ENCODE data around the gene IKZF1. TPM values are rescaled to one million over a fixed set of nuclear protein-coding genes. Genes with fewer than 3 reads are reported as not detected.
A peak's percentile ranks its signal among the peaks of the same experiment; 100 is the strongest.

Gene IKZF1
- polyA plus RNA-seq, 1 donor = 1.4 TPM

DNA sequence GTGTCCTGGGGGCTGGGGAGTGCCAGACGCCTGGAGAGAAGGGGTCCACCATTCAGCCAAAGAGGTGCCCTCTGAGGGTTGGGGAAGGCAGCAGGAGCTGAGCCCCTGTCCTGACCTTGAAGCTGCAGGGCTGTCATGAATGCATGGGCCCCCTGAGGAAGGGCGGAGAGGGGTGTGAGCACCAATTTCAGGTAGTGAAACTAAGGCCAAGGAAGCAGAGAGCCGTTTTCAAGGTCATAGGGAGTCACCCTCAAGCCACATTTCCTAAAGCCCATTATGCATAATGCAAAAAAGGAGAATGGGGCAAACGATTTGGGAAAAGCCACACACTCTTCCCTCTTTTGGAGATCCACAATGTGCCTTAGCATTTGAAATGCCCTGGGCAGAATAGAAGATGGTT lies 108.5 kb downstream of the IKZF1 start:
- no peak for DNase-seq (ENCODE audit: low read depth)

DNA sequence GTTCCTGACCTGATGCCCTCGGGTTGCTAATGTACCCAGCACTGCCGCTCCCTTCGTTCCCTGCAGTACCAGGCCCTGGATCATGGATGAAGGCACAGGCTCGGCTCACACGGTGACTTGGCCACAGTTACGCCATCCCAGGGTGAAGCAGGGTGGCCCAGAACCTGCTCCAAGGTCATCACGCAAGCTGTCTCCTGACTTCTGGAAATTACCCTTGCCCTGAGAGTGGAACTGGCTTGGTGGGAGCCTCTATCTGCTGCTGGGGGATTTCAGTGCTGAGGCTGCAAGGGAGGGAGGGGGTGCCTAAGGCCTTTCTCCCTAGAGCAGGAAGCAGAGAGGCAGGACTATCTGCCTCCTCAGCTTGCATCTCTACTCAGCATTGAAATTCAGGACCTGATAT lies 109.0 kb downstream of the IKZF1 start:
- no peak for DNase-seq (ENCODE audit: low read depth)

DNA sequence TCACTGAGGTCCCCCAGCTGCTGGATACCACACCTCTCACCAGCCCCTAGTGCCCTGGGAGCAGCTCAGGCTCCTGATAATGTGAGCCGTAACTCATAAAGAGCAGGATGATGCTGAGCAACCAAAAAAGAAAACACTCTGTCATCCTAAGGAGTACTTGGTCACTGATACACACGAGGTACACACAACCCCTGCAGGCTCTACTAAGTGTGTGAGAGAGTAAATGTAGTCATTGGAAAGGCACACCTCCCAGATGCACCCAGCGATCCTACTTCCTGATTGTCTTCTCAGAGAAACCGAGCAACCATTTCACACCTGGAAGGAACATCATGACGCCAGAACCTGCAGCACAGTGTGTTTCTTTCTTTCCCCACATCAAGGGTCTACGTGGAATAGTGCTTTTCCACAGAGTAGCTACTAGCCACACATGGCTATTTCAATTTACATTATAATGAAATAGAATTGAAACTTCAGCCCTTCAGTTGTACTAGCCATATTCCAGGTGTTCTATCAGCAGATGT lies 111.4 kb downstream of the IKZF1 start:
- DNase-seq (ENCODE audit: low read depth) = no peak

DNA sequence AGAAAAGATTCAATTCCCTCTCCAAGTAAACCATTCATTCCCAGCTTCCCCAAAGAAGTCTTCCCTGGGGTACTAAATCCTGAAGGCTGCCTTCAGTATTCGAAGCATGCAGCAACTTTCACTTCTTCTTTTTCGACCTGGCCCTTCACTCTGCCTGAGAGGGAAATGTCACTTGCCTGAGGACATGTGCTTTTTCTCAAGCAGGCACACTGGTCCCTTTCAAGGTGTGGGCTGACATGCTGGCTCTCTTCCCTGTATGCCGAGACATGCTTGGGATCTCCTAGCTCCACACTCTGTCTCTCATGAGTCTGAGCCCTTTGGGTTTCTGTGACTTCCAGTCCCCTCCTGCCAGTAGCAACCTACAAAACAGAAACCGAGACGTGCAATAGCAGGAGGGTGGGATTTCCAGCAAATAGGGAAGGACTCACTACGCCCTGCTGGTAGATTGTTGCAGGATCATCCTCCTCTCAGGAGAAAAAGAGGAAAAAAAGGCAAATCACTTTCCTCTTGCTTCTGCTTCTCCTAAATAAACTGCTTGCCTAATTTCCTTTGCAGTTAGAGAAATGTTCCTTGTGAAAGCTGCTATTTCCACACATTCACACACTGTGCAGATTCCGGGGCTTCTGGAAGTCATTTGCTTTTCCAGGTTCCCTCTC lies 112.1 kb downstream of the IKZF1 start:
- DNase-seq (ENCODE audit: low read depth) = no peak

DNA sequence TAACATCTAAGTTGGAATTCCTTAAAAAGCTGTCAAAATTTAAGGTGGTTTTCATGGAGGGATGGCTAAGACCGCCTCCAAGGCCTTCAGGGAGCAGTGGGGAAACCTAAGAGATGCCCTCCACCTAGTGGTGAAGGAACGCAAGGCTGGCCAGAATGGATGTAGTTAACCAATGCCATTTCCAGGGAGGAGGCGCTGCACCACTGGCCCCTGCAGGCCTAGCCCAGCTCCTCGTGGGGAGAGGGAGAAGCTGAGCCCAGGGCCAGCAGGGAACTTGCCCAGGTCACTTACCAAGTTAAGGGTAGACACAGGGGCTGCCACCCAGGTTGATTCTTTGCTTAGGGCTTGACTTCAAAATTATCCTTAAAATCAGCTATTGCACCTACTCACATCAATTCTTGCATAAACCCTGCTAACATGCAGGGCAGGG lies 113.6 kb downstream of the IKZF1 start:
- DNase-seq (ENCODE audit: low read depth) = no peak

DNA sequence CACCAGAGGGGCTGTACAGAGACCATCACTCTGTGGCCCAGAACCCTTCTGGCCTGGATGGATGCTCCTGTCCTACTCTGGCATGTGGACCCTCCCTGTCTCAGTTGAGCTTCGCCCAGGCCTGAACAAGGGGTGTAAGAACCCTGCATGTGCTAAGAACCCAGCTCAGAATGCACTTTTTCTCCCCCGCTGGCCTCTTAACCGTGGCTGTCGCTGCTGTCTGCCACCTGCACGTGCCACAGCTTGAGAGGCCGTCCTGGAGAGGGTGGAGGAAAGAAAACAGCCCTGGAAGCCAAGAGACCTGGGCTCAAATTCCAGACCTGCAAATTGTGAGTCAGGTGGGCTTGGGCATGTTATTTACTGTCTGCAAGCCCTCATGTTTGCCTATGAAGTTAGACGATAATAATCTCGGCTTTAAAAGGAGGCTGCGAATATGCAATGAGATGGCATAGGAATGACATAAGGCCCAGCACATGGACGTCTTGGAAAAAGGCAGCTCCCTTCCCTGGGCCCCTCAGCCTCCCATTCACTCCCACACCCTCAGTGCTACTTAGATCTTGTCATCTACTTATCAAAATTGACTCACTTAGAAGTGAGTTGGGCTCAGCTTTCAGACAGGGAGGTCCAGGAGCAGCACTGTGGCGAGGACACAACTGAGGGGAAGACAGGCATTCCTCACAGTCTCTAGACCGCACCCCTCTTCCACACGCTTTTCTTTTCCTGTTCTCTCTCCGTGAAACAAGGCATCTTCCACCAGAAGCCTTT lies 114.2 kb downstream of the IKZF1 start:
- no peak for DNase-seq (ENCODE audit: low read depth)

DNA sequence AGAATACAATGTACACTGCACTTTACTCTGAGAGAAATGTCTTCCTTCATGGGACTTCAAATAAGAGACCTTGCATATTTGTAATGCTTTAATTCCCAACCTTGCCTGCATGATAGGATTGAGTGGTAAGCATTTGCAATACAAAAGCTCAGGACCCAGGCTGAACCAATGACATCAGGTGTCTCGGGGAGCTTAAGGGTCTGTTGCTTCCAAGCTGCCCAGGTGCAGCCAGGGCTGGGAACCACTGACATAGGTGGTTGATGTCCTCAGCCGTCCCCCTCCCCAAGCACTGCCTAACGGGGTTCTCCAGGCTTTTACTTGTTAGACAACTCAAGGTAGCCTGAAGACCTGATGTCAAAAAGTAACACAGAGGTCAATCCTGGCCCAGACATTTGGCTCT lies 116.5 kb downstream of the IKZF1 start:
- no peak for DNase-seq (ENCODE audit: low read depth)

DNA sequence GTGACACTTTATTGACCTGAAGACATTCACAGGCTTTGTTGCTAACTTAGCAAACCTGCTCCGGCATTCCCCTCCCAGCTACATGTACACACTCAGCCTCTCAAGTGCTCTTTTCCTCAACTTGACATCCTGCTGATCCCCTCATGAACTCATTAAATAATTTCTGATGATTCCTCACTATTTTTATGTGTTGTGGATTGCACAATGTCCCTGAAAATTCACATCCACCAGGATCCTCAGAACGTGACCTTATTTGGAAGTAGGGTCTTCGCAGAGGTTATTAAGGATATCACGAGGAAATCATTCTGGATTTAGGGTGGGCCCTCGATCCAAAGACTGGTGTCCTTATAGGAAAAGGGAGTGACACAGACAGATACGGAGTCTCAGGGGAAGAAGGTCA lies 118.3 kb downstream of the IKZF1 start:
- no peak for DNase-seq (ENCODE audit: low read depth)

DNA sequence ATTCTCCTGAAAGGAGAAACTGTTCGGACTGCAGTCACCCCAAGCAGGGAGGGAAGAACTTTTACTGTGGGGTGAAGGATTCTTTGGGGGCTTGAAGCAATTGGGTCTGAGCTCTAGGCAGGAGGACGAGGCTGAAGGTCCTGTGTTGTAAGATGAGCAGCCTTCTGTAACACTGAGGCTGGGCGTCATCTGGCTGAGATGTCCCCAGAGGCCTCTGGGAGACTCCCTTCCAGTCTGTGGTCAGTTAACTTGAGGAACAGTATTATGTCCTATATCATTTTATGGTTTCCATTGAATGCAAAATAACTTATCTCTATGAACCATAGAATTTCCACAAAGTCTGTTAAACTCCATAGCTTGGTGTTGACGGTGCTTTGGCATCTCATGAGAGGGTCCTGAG lies 119.3 kb downstream of the IKZF1 start:
- no peak for DNase-seq (ENCODE audit: low read depth)

DNA sequence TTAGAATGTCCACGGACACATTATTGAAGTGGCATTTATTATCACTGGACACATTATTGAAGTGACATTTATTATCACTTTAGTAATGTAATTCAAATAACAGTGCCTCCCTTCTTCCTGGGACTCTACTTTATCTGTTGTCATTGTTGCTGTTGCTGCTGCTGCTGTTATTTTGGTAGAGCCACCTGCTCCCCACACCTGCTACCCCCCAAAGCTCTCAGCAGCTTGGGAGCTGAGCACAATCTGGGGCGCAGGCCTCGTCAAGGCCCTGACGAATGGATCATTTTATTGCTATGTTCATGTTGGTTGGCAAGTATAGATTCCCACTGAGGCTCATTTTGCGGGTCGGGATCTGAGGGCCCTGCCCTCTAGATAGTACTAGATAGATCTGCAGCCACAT lies 120.8 kb downstream of the IKZF1 start:
- DNase-seq (ENCODE audit: low read depth) = no peak

DNA sequence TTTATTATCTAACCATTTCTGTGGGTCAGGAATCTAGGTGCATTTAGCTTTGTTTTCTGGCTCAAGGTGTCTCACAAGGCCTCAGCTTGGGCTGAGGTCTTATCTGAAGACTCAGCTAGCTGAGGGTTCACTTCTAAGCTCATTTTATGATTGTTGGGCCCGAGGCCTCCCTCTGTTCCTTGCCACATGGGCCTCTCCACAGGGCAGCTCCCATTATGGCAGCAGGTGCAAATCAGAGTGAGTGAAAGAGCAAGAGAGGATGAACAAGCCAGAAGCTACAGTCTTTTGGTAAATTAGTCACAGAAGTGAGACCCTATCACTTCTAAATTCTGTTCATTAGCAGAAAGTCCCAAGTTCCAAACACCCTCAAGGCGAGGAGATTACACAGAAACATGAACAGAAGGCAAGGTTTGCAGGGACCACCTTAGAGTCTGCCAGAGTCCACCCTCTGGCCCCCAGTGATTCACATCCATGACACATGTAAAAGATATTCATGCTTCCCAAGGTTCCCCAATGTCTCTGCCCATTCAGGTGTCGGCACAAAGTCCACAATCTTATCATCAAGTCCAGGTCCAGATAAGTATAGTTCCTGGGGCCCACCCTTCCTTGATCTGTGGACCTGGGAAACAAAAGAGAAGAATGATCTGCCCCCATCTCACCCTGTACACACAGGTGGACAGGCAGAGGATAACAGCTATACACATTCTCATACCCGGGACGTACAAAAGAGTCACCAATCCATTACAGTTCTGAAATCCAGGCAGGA lies 121.9 kb downstream of the IKZF1 start:
- DNase-seq (ENCODE audit: low read depth) = no peak

DNA sequence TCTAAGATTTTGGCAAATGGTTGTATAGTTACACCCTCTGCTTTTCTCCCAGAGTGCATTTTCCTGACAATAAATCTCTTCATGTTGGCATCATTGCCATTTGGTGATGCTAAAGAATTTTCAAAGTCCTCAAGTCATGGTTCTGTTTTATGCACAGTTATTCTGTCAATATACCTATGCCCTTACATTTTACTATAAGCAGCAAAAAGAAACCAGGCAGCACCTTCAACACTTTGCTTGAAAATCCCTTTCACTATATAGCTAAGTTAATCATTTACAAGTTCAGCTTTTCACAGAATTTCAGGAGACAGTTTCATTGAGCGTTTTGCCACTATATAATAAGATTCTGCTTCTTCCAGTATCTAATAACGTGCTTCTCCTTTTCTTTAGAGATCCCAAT lies 123.0 kb downstream of the IKZF1 start:
- no peak for DNase-seq (ENCODE audit: low read depth)

DNA sequence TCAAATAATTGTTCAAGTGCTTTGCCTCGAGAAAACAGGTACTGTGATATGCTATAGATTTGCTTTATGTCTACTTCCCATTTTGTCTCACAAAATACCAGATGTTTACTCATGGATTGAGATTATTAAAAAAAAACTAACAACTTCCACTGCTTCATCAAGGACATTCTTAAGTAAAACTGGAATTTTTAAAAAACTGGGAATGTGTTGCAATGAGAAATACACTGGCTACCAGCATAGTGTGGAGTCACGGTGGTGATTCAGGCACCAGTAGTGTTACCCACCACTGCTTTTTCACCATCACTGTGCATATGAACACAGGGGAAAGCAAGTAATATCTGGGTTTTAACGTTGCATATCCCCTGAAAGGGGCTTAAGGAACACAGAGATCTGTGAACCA lies 124.4 kb downstream of the IKZF1 start:
- no peak for DNase-seq (ENCODE audit: low read depth)

DNA sequence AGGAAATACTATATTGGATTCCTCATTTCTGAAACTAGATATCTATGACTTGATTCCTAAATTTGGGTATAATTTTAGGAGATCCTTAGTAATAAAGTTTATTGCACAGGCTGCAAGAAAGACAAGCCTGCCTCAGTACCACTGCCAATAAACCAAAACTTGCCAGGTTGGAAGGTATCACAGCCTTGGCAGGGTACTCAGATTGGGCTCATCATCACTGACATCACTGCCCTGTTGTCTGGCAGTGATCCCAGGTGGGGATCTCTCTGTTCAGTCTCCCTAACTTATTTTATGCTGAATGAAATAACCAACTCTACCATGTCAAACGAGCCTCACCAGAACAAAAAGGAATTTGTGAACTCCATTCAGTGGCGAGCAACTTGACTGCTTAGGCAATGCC lies 126.8 kb downstream of the IKZF1 start:
- no peak for DNase-seq (ENCODE audit: low read depth)

DNA sequence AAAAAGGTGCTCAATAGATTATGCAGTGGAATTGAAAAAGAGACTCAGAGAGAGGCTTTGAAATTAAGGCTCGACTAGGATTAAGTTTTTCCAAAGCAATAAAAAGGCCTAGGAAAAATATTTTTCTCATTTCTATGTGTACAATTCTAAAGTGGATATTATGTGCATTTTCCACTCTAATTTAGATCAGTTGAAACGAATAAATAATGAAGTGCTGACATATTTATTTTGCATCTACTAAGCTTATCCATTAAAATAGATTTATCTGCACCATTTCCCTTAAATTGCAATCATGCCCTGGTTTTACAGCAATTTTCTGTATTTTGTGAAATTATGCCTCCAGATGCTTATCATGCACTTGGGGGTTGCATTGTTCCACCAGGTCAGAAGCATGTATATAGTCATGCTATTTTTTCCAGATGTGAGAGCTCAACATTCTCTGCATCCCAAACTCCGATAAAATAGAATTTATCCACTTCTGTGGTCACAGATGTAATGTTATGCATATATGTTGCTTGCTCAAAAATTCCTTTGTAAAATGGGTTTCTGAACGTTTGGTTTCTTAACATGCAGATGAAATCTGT lies 127.3 kb downstream of the IKZF1 start:
- DNase-seq (ENCODE audit: low read depth) = no peak

DNA sequence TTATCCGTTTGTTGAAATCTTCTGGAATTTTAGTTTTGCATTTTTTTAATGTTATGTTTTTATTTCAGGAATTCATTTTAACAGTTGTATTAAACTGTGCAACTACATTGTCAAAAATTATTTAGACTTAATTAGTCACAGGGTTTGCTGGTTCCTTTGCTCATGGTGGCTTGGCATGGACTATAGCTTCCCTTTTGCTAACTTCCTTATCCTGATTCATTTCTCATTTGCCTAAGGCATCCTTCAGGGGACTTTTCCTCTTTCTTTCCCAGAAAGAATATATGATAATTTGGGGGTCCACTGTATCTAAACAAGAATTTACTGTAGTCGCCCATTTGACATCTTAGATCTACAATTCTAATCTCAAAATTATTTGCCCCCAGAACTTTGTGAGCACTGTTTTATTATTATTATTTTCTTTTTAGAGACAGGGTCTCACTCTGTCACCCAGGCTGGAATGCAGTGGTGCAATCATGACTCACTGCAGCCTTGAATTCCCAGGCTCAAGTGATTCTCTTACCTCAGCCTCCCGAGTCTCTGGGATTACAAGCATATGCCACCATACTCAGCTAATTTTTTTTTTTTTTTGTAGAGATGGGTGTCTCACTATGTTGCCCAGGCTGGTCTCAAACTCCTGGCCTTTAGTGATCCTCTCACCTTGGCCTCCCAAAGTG lies 131.8 kb downstream of the IKZF1 start:
- no peak for DNase-seq (ENCODE audit: low read depth)

DNA sequence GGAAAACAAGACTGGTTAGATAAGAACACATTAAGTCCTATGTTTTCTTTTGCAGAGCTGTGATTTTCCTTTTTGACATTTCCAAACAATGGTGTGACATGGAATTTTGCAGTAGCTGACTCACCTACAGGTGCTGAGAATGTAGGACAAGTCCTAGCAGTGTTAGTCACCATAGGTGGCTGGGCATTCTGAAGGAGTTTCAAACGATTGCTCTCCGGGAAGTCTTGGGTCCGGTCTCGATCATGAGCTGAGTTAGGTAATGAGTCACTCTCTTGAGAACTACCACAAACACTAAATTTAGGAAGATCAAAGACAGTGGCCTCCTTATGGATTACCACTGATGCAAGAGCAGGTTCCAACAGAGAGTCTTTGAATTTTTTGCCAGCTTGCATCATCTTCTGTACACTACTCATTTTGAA lies 142.0 kb downstream of the IKZF1 start:
- no peak for DNase-seq (ENCODE audit: low read depth)

DNA sequence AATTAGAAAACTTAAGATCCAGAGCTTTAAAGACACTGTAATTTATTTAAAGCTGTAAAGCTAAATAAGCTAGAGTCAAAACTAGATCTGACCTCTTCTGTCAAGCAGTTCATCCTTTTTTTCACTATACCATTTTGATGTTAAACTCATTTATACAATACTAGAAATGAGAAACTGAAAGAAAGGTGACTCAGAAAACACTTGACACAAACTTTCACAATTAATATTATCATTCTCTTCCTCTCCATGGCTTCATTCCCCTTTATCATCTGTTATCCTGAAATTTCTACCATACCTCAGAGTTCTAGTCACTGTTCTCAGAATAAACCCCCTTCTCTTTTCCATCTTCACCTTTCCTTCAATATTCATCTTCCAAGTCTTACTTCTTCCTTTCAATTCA lies 144.3 kb downstream of the IKZF1 start:
- no peak for DNase-seq (ENCODE audit: low read depth)

DNA sequence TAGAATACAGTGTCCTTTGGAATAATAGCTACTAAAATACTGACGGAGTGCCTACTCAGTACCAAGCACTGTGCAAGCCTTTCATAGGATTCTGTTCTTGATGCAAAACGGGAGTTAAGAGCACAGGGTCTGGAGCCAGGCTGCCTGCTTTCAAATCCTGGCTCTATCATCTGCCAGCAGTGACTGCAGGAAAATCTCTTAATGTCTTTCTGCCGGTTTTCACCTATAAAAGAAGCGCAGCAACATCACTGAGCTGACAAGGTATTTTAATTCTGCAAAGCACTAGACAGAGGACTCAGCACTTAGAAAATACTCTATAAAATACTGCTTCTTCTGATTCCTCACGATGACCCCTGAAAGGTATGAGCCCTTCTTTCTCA lies 145.0 kb downstream of the IKZF1 start:
- no peak for DNase-seq (ENCODE audit: low read depth)

DNA sequence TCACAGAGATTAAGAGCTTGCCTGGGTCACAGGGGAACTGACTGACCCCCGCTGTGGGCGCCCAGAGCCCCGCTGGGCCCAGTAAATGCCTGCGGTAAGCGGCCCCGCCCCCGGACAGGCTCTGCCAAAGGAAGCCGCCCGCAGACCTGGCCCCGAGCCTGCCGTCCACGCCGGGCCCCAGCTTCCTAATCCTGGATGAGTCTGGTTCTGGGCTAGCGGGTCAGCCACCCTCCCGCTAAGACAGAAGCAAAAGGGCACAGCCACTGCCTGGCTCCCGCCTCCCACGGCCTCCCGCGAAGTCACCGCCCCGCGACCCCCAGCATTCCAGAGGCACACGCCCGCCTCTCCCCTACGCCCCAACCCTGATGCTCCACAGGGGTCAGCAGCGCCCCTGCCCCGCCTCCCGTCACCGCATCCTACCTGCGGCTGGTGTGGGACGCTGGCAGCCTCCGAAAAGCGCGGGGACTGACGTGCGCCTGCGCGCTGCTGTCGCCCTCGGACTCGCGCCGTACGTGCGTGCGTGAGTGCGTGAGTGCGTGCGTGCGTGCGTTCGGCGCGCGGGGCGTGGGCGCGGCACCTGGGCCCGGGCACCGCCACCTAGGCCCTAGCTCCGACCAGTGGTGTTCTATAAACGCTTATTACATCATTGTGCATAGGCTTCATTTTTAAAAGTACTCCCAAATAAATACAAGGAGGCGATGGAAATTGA lies 145.5 kb downstream of the IKZF1 start, which contains the start of gene FIGNL1:
TSS of gene FIGNL1 (minus strand) at position 470 of the 709 bp plus-strand sequence. CDS start 3,063 bp downstream, outside the sequence.
- DNase-seq (ENCODE audit: low read depth) = peak; percentile 31

DNA sequence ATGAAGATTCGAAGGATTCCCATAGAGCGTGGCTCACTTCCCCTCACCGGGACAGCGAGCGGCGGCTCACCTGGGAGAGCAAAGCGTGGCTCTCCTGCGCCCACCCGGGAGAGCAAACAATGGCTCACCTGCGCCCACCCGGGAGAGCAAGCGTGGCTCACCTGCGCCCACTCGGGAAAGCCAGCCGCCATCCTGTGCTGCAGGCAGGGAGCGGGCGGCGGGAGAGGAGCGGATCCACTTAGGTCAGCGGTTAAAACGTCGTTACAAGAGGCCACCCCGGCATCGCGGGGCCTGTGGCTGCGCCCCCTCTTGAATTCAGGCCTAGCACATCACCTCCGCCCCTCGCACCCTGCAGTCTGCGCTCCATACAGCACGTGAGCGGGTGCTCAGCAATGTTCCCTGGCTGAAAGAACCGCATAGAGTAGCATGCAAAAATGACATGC lies 146.1 kb downstream of the IKZF1 start:
- no peak for DNase-seq (ENCODE audit: low read depth)

Data from forelimb muscle (tissue), 1 donor.